RWPE1 (cell line): Measurements from ENCODE around the gene HSD3B7.

Experiments used
- CTCF ChIA-PET: fragments of 350-600 bp; sonication (Branson Sonifier 250); formaldehyde crosslinking; extraction: SDS; loops from one replicate; lab custom pipeline; 2021; lab: Yijun Ruan, JAX
- POLR2A ChIA-PET: fragments of 400-600 bp; formaldehyde crosslinking; extraction: SDS; loops from one replicate; lab custom pipeline; 2020; ENCODE audit warnings: antibody characterized with exemption; ENCODE audit not compliant: low non-redundant PET; lab: Yijun Ruan, JAX
- DNase-seq: peaks from one replicate; pipeline ENCODE4 v3.0.0; 2012; ENCODE audit warnings: low spot score
- H3K27ac ChIP-seq: fragments of 450-650 bp; 2 replicates; pipeline ENCODE4 v1.5.1; 2017
- CTCF ChIP-seq: fragments of 450-650 bp; conservative IDR thresholded peaks from 2 replicates; pipeline ENCODE4 v1.5.1; 2017; ENCODE audit warnings: low read depth, mild to moderate bottlenecking

Gene HSD3B7

GRCh38 chr16:30991052-30991451 is 6.0 kb downstream of the HSD3B7 start:
- H3K27ac ChIP-seq: peak overlapping the region; percentile 28
- ChIA-PET CTCF (interaction anchor here (0.8 kb wide), 1 partner anchor 152 kb away, joined by 3 read pairs; no protein-coding TSS in a partner anchor), POLR2A (no interaction called here)
- no peak for TF ChIP-seq CTCF
- DNase-seq: no peak

- TF ChIP-seq CTCF: no peak
- ChIA-PET CTCF (no interaction called here), POLR2A (no interaction called here)
- H3K27ac ChIP-seq: peak overlapping the region; percentile 28; the same call in 1 of the 2 replicates
- DNase-seq: no peak
Observed at GRCh38 chr16:30992276-30992780, 7.3 kb downstream of the HSD3B7 start.

GRCh38 chr16:30992931-30993816 is 8.2 kb downstream of the HSD3B7 start:
- TF ChIP-seq CTCF: no peak
- ChIA-PET POLR2A (interaction anchor here (0.6 kb wide), 1 partner anchor 8 kb away, joined by 3 read pairs; no protein-coding TSS in a partner anchor), CTCF (interaction anchor here (0.6 to 1.7 kb wide), 2 partner anchors 8 to 15 kb away, joined by 3 to 8 read pairs; partner anchors contain the start of gene HSD3B7)
- DNase-seq: no peak
- peak overlapping the region; percentile 94 for H3K27ac ChIP-seq

GRCh38 chr16:30995927-30996323 is 10.9 kb downstream of the HSD3B7 start:
- POLR2A ChIA-PET: no interaction called here
- peak overlapping the region; percentile 94 for H3K27ac ChIP-seq
- no peak for TF ChIP-seq CTCF
- no peak for DNase-seq
- CTCF ChIA-PET: interaction anchor here (0.6 to 1.5 kb wide), 3 partner anchors 11 to 99 kb away, joined by 3 to 11 read pairs (median 3); partner anchors contain the start of gene HSD3B7

GRCh38 chr16:30996324-30996984 is 11.4 kb downstream of the HSD3B7 start:
- DNase-seq: no peak
- peak overlapping the region; percentile 94 for H3K27ac ChIP-seq
- no peak for TF ChIP-seq CTCF
- ChIA-PET CTCF (interaction anchor here (0.6 to 1.5 kb wide), 3 partner anchors 12 to 99 kb away, joined by 3 to 11 read pairs (median 3); partner anchors contain the start of gene HSD3B7), POLR2A (no interaction called here)
